Epithelial cell of esophagus (primary cell): ENCODE results near the gene MRPL58.
A peak's percentile ranks its signal among the peaks of the same experiment; 100 is the strongest.
"Not testable (repeated sequence)": the region's sequence is repeated elsewhere in the genome, so short reads cannot be mapped to it uniquely, and the experiment has no call there.

ENCODE experiments used
- DNase-seq: peaks from one replicate; pipeline ENCODE4 v3.0.0; 2010; ENCODE audit warnings: low read depth
- H3K4me3 ChIP-seq: 2 replicates; pipeline ENCODE4 v1.5.1; 2011; ENCODE audit warnings: mild to moderate bottlenecking, low read length, control low read depth
- TF ChIP-seq, protein P1 (sequence below): IDR thresholded peaks from 2 replicates; pipeline ENCODE4 v1.5.1; 2011; ENCODE audit warnings: low read depth, mild to moderate bottlenecking, low read length, control low read depth, inconsistent platforms; ENCODE audit not compliant: insufficient read depth; ENCODE audit errors: missing control alignments

MRPL58 gene

DNA sequence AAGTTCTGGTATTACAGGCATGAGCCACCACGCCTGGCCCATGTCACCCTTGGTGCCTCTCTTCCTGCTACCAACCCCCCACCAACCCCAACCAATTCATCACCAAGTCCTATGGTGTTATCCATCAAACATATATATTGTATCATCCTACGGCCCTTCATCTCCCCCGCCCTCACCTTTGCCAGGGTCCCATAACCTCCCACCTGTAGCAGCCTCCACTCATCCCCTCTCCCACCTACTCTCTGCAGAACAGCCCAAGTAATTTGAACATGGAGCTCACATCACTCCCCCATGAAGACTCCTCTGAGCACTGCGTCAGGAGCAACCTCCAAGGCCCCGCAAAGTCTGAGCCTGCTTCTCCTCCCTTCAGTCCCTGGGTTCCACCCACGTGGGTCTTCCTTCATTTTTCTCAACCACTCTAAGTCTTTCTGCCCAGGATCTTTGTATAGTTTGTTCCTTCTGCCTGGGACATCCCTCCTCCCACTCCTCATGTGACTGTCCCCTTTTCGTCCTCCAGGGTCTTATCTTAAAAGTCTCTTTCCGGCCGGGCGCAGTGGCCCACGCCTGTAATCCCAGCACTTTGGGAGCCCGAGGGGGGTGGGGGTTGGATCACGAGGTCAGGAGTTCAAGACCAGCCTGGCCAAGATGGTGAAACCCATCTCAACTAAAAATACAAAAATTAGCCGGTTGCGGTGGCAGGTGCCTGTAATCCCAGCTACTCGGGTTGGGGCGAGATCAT, 32.9 kb upstream of the MRPL58 start:
- no peak for DNase-seq
- TF ChIP-seq, protein P1, sequence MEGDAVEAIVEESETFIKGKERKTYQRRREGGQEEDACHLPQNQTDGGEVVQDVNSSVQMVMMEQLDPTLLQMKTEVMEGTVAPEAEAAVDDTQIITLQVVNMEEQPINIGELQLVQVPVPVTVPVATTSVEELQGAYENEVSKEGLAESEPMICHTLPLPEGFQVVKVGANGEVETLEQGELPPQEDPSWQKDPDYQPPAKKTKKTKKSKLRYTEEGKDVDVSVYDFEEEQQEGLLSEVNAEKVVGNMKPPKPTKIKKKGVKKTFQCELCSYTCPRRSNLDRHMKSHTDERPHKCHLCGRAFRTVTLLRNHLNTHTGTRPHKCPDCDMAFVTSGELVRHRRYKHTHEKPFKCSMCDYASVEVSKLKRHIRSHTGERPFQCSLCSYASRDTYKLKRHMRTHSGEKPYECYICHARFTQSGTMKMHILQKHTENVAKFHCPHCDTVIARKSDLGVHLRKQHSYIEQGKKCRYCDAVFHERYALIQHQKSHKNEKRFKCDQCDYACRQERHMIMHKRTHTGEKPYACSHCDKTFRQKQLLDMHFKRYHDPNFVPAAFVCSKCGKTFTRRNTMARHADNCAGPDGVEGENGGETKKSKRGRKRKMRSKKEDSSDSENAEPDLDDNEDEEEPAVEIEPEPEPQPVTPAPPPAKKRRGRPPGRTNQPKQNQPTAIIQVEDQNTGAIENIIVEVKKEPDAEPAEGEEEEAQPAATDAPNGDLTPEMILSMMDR = no peak
- no peak overlapping the region for H3K4me3 ChIP-seq

DNA sequence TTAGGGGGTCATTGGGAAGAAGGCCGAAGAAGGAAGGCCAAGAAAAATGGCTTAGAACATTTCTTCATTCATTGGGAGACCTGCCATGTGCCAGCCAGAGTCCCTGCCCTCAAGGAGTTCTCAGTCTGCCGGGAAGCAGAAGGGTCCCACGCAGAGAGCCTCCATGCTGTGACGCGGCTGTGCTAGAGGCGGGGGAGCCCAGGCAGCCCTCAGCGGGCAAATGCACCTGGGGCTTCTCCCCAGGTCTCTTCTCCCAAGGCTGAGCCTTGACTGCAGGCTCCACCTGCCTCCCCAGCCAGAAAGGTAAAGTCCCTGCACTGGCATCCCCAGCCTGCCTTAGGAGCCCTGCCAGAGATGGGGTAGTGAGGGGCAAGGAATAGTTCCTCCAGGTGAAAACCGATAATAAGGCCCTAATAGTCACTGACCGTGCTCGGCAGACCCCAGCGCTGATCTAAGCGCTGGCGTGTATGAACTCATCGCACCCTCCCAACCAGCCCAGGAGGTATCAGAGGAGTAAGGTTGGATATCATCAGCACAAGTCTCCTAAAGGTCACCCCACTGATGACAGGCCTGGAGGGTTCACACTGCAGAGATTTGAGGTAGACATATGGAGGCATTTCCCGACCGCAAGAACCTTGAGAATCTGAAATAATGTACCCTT, 31.0 kb upstream of the MRPL58 start:
- no peak for DNase-seq
- H3K4me3 ChIP-seq = peak overlapping the region; percentile 60
- TF ChIP-seq, protein P1 = no peak

GRCh38 chr17:74981979-74982662, 30.3 kb upstream of the MRPL58 start:
- DNase-seq = peak; percentile 38
- TF ChIP-seq, protein P1 = no peak
- peak overlapping the region; percentile 60 for H3K4me3 ChIP-seq

DNA sequence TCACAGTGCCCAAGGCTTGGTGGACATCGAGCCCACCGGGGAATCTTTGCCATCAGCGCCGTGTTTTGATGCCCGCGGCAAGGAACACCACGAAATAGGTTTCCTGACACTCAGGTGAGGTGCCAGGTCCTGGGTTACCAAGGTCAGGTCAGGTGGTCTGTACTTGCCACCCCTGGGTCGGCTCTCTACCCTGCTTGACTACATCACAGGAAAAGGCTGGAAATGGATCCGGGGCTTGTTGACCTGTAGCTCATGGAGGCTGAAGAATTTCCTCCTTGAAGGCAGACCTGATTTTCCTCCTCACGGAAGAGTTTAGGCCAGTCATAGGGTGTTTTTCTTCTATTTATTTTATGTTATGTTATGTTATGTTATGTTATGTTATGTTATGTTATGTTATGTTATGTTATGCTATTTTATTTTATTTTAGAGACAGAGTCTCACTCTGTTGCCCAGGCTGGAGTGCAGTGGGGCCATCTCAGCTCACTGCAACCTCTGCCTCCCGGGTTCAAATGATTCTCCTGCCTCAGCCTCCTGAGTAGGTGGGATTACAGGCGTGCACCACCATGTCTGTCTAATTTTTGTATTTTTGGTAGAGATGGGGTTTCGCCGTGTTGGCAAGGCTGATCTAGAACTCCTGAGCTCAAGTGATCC, 29.7 kb upstream of the MRPL58 start:
- peak overlapping the region; percentile 60 for H3K4me3 ChIP-seq
- DNase-seq = not testable (repeated sequence)

GRCh38 chr17:74986206-74986576, 26.3 kb upstream of the MRPL58 start:
- H3K4me3 ChIP-seq = no peak overlapping the region
- DNase-seq = no peak
- TF ChIP-seq, protein P1 = no peak

DNA sequence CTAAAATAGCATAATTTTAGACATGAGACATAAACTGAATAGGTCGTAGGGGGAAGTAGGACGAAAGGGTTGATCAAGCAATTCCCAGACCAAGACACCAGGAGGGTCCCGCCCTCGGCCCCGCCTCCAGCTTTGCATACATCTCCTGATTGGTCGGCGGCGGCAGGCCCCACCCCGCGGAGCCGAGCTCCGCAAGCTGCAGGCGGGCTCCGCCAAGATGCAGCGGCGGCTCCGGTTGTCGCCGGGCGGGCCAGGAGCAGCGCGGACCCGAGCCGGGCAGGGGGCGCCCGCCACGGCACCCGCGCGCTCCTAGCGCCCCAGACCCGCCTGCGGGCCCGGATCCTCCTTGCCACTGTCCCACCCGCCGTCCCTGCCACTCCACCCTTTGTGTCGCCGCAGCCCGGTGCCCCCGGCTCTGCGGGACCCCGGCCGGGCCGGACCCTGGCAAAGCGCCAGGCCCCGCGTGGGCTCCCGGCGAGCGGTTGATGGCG, 25.0 kb upstream of the MRPL58 start, which contains the start of gene CDR2L:
Gene CDR2L, plus strand, starts transcription at position 215 of the 491 bp plus-strand sequence. CDS start 412 bp downstream, outside the sequence.
- DNase-seq = peak; percentile 94
- TF ChIP-seq, protein P1 = no peak

More for the DNA sequence above, 25.0 kb upstream of the MRPL58 start, which contains the start of gene CDR2L:
- H3K4me3 ChIP-seq = peak within 1 kb of the TSS; percentile 70
